Nucleus accumbens (tissue), 56 donors: Measurements from ENCODE around the gene ARVCF.

Experiments used
- DNase-seq, 56 donors: peaks; one replicate each; lab custom pipeline; 2025; lab: John Stamatoyannopoulos, UW

Gene ARVCF

GRCh38 chr22:20016734-20017621 lies at the start of gene ARVCF:
TSS of gene ARVCF (minus strand) at chr22:20016823. CDS start at chr22:19990794, 26,029 bp downstream.
- peak in 55 of 56 donors; percentile 19 to 94 (median 87) for DNase-seq

GRCh38 chr22:20065896-20066616 lies 49.4 kb upstream of the ARVCF start:
- no peak for DNase-seq

GRCh38 chr22:20064545-20065262 lies 48.1 kb upstream of the ARVCF start:
- DNase-seq, result no peak

- DNase-seq, result no peak
Measured at GRCh38 chr22:20064140-20064480, 47.5 kb upstream of the ARVCF start.

- DNase-seq, result no peak
Measured at GRCh38 chr22:20063271-20064139, 46.9 kb upstream of the ARVCF start.

GRCh38 chr22:20062766-20063083 lies 46.1 kb upstream of the ARVCF start:
- DNase-seq, result no peak

- DNase-seq, result no peak
Measured at GRCh38 chr22:20062043-20062765, 45.6 kb upstream of the ARVCF start.

- DNase-seq, result no peak
Measured at GRCh38 chr22:20061481-20061861, 44.8 kb upstream of the ARVCF start.

- no peak for DNase-seq
Measured at GRCh38 chr22:20060700-20061480, 44.3 kb upstream of the ARVCF start.

- no peak for DNase-seq
Measured at GRCh38 chr22:20058989-20059770, 42.6 kb upstream of the ARVCF start.

- DNase-seq, result no peak
Measured at GRCh38 chr22:20057596-20058268, 41.1 kb upstream of the ARVCF start.

- no peak for DNase-seq
Measured at GRCh38 chr22:20056696-20057386, 40.2 kb upstream of the ARVCF start.

- no peak for DNase-seq
Measured at GRCh38 chr22:20056161-20056560, 39.5 kb upstream of the ARVCF start.

GRCh38 chr22:20055654-20056053 lies 39.0 kb upstream of the ARVCF start:
- no peak for DNase-seq

- DNase-seq, result no peak
Measured at GRCh38 chr22:20055144-20055543, 38.5 kb upstream of the ARVCF start.

- no peak for DNase-seq
Measured at GRCh38 chr22:20054485-20054884, 37.9 kb upstream of the ARVCF start.

GRCh38 chr22:20054034-20054427 lies 37.4 kb upstream of the ARVCF start:
- DNase-seq, result peak in 1 of 56 donors; percentile 25
